Measurements from ENCODE around the gene CFAP70. TPM values are rescaled to one million over a fixed set of nuclear protein-coding genes. Genes with fewer than 3 reads are reported as not detected.
"Not testable (repeated sequence)": the region's sequence is repeated elsewhere in the genome, so short reads cannot be mapped to it uniquely, and the experiment has no call there.

CFAP70 gene
- total RNA-seq = under 1 TPM; 0.20 to 0.31 TPM

DNA sequence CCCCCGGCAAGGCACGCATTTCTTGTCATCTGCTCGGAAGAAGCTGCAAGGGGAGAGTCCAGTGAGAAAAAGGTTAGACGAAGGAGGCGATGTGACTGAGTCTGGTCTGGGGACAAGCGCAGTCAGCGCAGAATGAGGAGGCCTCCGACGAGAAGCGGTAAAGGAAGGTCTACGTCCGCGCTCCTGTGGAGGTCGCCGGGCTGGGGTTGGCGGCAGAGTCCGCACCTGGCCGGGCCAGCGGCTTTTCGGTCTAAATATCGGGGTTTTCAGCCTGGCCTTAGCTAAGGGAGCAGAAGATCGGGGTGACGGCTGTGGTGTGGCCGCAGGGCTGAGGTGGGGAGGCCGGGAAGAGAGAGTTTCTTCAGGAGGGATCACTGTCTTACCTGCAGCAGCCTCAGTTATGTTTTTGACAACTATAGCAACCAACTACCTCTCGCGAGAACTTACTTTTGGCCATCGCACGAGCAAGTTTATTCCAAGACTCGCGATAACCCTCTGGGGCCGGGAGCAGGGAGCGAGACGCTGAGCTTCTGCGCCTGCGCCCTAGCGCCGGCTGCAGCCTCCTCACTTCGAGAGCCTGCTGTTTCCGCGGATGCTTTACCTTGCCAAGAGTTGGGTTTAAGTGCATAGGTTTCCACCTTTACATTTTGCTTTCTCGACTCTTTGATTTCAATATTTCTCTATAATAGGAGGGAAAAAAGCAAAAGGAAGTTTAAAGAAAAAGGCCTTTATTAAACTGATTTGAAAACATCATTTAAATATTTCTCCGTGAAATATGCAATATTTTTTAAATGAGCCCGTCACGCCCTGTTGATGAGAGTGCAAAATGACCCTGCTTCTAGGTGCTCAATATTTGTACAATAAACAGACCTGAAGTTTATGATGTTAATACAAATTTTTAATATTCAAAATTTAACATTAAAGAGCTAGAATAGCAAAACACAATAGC lies at the start of gene CFAP70:
Gene CFAP70, minus strand, starts transcription at position 534 of the 949 bp plus-strand sequence. CDS start 4,068 bp downstream, outside the sequence.
- Mint-ChIP-seq H3K4me1 (ENCODE audit: low read depth) (peaks cover 10% of the 10 kb centered on the region), H3K27ac (peak within 1 kb of the TSS; percentile 74), H3K9me3 (peaks cover 1% of the 10 kb centered on the region), H3K4me3 (peak within 1 kb of the TSS; percentile 96), H3K36me3 (ENCODE audit: low read depth) (peaks cover 1% of the 10 kb centered on the region), H3K27me3 (ENCODE audit: low read depth) (no peaks in the 10 kb centered on the region)
- intact Hi-C loops (cut with micrococcal nuclease) = loop anchor here (1.0 to 2.0 kb wide), 5 partner anchors 56 to 268 kb away; partner anchors contain the start of genes ANXA7, MRPS16, P4HA1 and PPP3CB
- DNase-seq = peak; percentile 96
- CTCF ChIA-PET = no interaction called here

DNA sequence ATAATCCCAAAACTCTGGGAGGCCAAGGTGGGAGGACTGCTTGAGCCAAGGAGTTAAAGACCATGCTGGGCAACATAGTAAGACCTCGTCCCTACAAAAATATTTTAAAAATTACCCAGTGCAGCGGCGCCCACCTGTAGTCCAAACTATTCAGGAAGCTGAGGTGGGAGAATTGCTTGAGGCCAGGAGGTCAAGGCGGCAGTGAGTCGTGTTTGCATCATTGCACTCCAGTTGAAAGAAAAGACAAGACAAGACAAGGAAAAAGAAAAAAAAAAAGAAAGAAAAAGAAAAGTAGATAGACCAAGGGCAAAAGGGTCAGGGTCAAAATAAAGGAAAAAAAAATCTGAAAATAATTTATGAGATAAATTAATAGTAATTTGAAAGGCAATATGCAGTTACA lies 49.4 kb upstream of the CFAP70 start:
- H3K4me3 Mint-ChIP-seq = no peak overlapping the region
- H3K4me1 Mint-ChIP-seq (ENCODE audit: low read depth) = peaks cover 75% of the 10 kb centered on the region
- no peaks in the 10 kb centered on the region for H3K27me3 Mint-ChIP-seq (ENCODE audit: low read depth)
- no peak for DNase-seq
- H3K9me3 Mint-ChIP-seq = no peaks in the 10 kb centered on the region
- intact Hi-C loops (cut with micrococcal nuclease) = no loop called here
- H3K36me3 Mint-ChIP-seq (ENCODE audit: low read depth) = peaks cover 15% of the 10 kb centered on the region
- no peak overlapping the region for H3K27ac Mint-ChIP-seq
- CTCF ChIA-PET = interaction anchor here (0.8 kb wide), 1 partner anchor 10 kb away, joined by 8 read pairs; no protein-coding TSS in a partner anchor

DNA sequence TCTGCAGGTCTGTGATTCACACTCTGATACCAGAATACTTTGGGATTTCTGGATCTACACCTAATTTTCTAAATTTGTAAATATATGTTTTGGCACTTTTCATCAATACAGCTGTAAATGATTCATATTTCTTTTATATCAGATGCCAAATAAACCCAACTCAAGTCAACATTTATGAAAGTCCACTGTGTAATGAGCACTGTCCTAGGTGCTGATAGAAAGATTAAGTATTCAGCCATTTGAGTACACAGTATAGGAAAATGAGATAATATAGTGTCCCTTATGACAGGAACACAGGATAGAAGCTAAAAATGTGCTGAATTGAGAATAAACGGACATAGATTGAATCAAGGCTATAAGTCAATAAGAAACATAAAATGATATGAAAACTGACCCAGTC lies 48.8 kb upstream of the CFAP70 start:
- intact Hi-C loops (cut with micrococcal nuclease) = no loop called here
- DNase-seq = no peak
- CTCF ChIA-PET = no interaction called here
- peaks cover 73% of the 10 kb centered on the region for H3K4me1 Mint-ChIP-seq (ENCODE audit: low read depth)
- no peaks in the 10 kb centered on the region for H3K9me3 Mint-ChIP-seq
- H3K27me3 Mint-ChIP-seq (ENCODE audit: low read depth) = no peaks in the 10 kb centered on the region
- H3K4me3 Mint-ChIP-seq = no peak overlapping the region
- H3K36me3 Mint-ChIP-seq (ENCODE audit: low read depth) = peaks cover 16% of the 10 kb centered on the region
- no peak overlapping the region for H3K27ac Mint-ChIP-seq

DNA sequence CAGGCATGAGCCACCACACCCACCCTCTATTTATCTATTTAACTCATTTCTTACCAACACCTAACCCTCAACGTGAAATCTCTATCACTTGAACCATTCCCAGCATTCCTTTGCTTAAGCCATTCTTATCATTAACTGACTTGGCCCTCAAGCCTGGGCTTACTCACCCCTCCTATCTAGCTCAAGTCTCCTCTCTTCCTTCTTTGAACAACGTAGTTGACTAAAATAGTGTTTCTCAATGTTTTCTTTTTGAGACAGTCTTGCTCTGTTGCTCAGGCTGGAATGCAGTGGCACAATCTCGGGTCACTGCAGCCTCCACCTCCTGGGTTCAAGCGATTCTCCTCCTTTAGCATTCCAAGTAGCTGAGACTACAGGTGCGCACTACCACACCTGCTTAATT lies 48.2 kb upstream of the CFAP70 start:
- no peaks in the 10 kb centered on the region for H3K9me3 Mint-ChIP-seq
- DNase-seq = no peak
- intact Hi-C loops (cut with micrococcal nuclease) = no loop called here
- CTCF ChIA-PET = interaction anchor here (0.5 kb wide), 1 partner anchor 13 kb away, joined by 4 read pairs; no protein-coding TSS in a partner anchor
- no peak overlapping the region for H3K27ac Mint-ChIP-seq
- H3K27me3 Mint-ChIP-seq (ENCODE audit: low read depth) = no peaks in the 10 kb centered on the region
- H3K4me3 Mint-ChIP-seq = no peak overlapping the region
- peaks cover 67% of the 10 kb centered on the region for H3K4me1 Mint-ChIP-seq (ENCODE audit: low read depth)
- H3K36me3 Mint-ChIP-seq (ENCODE audit: low read depth) = peaks cover 16% of the 10 kb centered on the region

DNA sequence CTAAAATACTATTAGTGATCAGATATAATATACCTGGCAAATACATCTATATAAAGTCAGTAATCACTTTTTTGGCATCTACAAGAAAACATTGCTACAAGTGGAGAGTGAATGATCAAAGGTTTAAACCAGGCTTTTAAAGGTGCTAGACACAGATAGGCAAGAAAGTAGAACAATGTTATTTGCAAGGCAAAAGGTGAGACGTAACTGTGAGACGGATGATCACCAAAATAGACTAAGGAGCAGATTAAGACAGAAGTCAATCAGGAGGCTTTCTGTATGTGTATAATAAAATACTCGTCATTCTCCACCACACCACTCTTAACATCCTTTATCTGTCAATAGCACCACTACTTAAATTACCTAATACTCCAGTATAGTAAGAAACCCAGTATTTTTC lies 46.9 kb upstream of the CFAP70 start:
- intact Hi-C loops (cut with micrococcal nuclease) = no loop called here
- CTCF ChIA-PET = no interaction called here
- Mint-ChIP-seq H3K4me1 (ENCODE audit: low read depth) (peaks cover 54% of the 10 kb centered on the region), H3K9me3 (no peaks in the 10 kb centered on the region), H3K27me3 (ENCODE audit: low read depth) (no peaks in the 10 kb centered on the region), H3K4me3 (no peak overlapping the region), H3K27ac (no peak overlapping the region), H3K36me3 (ENCODE audit: low read depth) (peaks cover 14% of the 10 kb centered on the region)
- DNase-seq = no peak

DNA sequence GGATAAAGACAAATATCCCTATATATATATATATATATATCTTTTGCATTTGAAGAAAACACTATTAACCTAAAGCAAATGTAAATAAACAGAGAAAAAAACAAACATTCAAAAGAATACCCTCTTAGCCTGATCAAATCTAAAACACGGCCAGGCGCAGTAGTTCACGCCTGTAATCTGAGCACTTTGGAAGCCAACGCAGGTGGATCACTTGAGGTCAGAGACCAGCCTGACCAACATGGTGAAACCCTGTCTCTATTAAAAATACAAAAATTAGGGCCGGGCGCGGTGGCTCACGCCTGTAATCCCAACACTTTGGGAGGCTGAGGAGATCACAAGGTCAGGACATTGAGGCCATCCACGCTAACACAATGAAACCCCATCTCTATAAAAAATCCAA lies 46.0 kb upstream of the CFAP70 start:
- CTCF ChIA-PET = interaction anchor here (0.7 kb wide), 1 partner anchor 70 kb away, joined by 3 read pairs; no protein-coding TSS in a partner anchor
- Mint-ChIP-seq H3K4me1 (ENCODE audit: low read depth) (peaks cover 46% of the 10 kb centered on the region), H3K27ac (no peak overlapping the region), H3K27me3 (ENCODE audit: low read depth) (no peaks in the 10 kb centered on the region), H3K4me3 (no peak overlapping the region), H3K9me3 (no peaks in the 10 kb centered on the region), H3K36me3 (ENCODE audit: low read depth) (peaks cover 11% of the 10 kb centered on the region)
- intact Hi-C loops (cut with micrococcal nuclease) = no loop called here
- no peak for DNase-seq

DNA sequence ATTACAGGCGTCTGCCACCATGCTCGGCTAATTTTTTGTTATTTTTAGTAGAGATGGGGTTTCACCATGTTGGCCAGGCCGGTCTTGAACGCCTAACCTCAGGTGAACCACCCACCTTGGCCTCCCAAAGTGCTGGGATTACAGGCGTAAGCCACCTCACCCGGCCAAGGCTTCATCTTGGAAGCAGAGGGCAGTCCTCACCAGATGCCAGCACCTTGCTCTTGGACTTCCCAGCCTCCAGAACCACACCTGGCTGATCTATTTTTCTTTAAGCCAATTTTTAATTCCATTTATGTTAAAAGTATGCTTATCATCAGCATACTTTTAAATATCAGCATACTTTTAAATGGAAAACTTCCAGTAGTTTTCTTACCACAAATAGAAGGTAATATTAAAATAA lies 43.0 kb upstream of the CFAP70 start:
- CTCF ChIA-PET = interaction anchor here (0.6 to 0.9 kb wide), 2 partner anchors 23 to 244 kb away, joined by 3 to 4 read pairs; no protein-coding TSS in a partner anchor
- H3K27me3 Mint-ChIP-seq (ENCODE audit: low read depth) = no peaks in the 10 kb centered on the region
- H3K27ac Mint-ChIP-seq = no peak overlapping the region
- H3K4me1 Mint-ChIP-seq (ENCODE audit: low read depth) = peaks cover 21% of the 10 kb centered on the region
- intact Hi-C loops (cut with micrococcal nuclease) = no loop called here
- no peaks in the 10 kb centered on the region for H3K9me3 Mint-ChIP-seq
- H3K4me3 Mint-ChIP-seq = no peak overlapping the region
- DNase-seq = no peak
- peaks cover 18% of the 10 kb centered on the region for H3K36me3 Mint-ChIP-seq (ENCODE audit: low read depth)

DNA sequence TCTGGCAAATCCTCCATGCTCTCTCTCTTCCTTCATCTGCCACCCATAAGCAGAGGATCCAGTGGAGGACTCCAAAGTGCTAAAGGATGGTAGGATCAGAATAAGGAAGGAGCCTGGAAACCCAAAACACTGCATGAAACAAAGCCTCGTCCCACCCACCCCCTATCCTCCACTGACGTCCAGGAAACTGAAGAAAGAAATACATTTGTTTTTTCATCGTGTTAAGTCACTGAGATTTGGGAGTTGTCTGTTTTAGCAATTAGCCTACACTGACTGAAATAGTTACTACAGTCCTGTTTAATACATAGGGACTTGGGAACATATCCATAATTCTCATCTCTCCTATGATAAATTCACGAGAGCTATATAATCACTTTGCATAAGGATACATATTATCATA lies 40.4 kb upstream of the CFAP70 start:
- intact Hi-C loops (cut with micrococcal nuclease) = no loop called here
- no peak for DNase-seq
- no peak overlapping the region for H3K27ac Mint-ChIP-seq
- CTCF ChIA-PET = no interaction called here
- no peaks in the 10 kb centered on the region for H3K27me3 Mint-ChIP-seq (ENCODE audit: low read depth)
- peaks cover 34% of the 10 kb centered on the region for H3K36me3 Mint-ChIP-seq (ENCODE audit: low read depth)
- no peak overlapping the region for H3K4me3 Mint-ChIP-seq
- peaks cover 5% of the 10 kb centered on the region for H3K4me1 Mint-ChIP-seq (ENCODE audit: low read depth)
- H3K9me3 Mint-ChIP-seq = no peaks in the 10 kb centered on the region

DNA sequence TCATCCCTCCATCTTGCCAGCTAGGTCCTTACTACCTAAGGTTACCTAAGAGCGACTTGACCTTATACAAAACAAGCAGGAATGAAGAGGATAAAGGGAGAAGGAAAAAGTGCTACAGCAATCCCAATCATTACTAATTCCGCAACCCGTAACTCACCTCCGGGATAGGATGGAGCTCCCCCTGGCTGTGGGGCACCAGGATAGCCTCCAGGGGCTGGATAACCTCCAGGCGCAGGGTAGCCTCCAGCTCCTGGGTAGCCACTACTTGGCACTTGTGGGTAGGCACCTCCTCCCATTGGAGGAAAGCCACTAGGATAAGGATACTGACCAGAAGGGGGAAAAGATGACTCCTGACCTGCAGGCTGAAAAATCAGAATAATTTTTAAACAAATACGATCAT lies 39.4 kb upstream of the CFAP70 start:
- DNase-seq = no peak
- Mint-ChIP-seq H3K9me3 (no peaks in the 10 kb centered on the region), H3K4me3 (no peak overlapping the region), H3K36me3 (ENCODE audit: low read depth) (peaks cover 40% of the 10 kb centered on the region), H3K4me1 (ENCODE audit: low read depth) (peaks cover 4% of the 10 kb centered on the region), H3K27me3 (ENCODE audit: low read depth) (no peaks in the 10 kb centered on the region), H3K27ac (no peak overlapping the region)
- CTCF ChIA-PET = interaction anchor here (0.8 to 1.3 kb wide), 3 partner anchors 11 to 49 kb away, joined by 3 to 8 read pairs (median 5); no protein-coding TSS in a partner anchor
- intact Hi-C loops (cut with micrococcal nuclease) = no loop called here

DNA sequence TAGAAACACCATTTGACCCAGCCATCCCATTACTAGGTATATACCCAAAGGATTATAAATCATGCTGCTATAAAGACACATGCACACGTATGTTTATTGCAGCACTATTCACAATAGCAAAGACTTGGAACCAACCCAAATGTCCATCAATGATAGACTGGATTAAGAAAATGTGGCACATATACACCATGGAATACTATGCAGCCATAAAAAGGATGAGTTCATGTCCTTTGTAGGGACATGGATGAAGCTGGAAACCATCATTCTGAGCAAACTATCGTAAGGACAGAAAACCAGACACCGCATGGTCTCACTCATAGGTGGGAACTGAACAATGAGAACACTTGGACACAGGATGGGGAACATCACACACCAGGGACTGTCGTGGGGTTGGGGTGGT lies 35.7 kb upstream of the CFAP70 start:
- peaks cover 49% of the 10 kb centered on the region for H3K36me3 Mint-ChIP-seq (ENCODE audit: low read depth)
- H3K4me3 Mint-ChIP-seq; intact Hi-C loops (cut with micrococcal nuclease); DNase-seq; H3K27ac Mint-ChIP-seq; H3K27me3 Mint-ChIP-seq (ENCODE audit: low read depth); H3K4me1 Mint-ChIP-seq (ENCODE audit: low read depth); H3K9me3 Mint-ChIP-seq; CTCF ChIA-PET: not testable (repeated sequence)

DNA sequence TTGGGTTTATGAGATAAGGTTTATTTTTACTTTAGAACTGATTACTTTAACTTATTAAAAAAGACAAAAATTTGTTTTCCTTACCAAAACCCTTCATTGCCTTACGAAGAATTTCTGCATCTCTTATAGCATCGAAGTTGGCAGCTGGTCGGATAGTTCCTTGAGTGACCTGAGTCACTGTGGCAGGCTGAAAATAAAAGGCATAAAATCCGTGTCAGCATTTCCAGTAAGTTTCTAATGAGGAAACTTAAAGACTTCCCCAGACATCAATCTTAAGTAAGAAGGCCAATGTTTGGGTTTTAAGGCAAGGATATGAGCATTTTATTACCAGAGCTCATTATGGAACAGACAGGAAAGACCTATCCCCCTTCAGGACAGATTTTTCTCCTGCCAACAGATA lies 29.6 kb upstream of the CFAP70 start:
- H3K4me3 Mint-ChIP-seq = no peak overlapping the region

DNA sequence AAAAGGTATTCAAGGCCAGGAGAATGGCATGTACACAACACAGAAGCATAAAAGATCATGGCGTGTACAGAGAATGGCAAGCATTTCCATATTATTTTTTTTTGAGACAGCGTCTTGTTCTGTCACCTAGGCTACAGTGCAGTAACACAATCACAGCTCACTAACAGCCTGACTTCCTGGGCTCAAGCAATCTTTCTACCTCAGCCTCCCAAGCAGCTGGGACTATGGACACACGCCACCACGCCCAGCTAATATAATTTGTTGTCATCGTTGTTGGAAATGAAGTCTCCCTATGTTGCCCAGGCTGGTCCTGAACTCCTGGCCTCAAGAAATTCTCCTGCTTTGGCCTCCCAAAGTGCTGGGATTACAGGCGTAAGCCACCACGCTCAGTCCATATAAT lies 27.9 kb upstream of the CFAP70 start:
- H3K4me1 Mint-ChIP-seq (ENCODE audit: low read depth) = no peaks in the 10 kb centered on the region
- no peaks in the 10 kb centered on the region for H3K27me3 Mint-ChIP-seq (ENCODE audit: low read depth)
- peaks cover 34% of the 10 kb centered on the region for H3K36me3 Mint-ChIP-seq (ENCODE audit: low read depth)
- CTCF ChIA-PET = no interaction called here
- no peak overlapping the region for H3K4me3 Mint-ChIP-seq
- no peak overlapping the region for H3K27ac Mint-ChIP-seq
- H3K9me3 Mint-ChIP-seq = no peaks in the 10 kb centered on the region
- no peak for DNase-seq
- intact Hi-C loops (cut with micrococcal nuclease) = no loop called here

More for the DNA sequence above, 29.6 kb upstream of the CFAP70 start:
- Mint-ChIP-seq H3K4me1 (ENCODE audit: low read depth) (no peaks in the 10 kb centered on the region), H3K9me3 (no peaks in the 10 kb centered on the region), H3K36me3 (ENCODE audit: low read depth) (peaks cover 37% of the 10 kb centered on the region), H3K27me3 (ENCODE audit: low read depth) (no peaks in the 10 kb centered on the region), H3K27ac (no peak overlapping the region)
- CTCF ChIA-PET = no interaction called here
- DNase-seq = no peak
- intact Hi-C loops (cut with micrococcal nuclease) = no loop called here

Measured in activated naive CD4-positive, alpha-beta T cell treated with anti-CD3 and anti-CD28 coated beads for 36 hours (primary cell).